HG02759 (cell line): Measurements from ENCODE around the gene SMIM38.
"Not testable (repeated sequence)": the region's sequence is repeated elsewhere in the genome, so short reads cannot be mapped to it uniquely, and the experiment has no call there.

Experiments used
- ATAC-seq: cut with Tn5 transposase; IDR thresholded peaks from one replicate; pipeline ENCODE4 v1.9.1; 2021; ENCODE audit warnings: mild to moderate bottlenecking, moderate library complexity; ENCODE audit not compliant: unreplicated experiment

SMIM38 gene

DNA sequence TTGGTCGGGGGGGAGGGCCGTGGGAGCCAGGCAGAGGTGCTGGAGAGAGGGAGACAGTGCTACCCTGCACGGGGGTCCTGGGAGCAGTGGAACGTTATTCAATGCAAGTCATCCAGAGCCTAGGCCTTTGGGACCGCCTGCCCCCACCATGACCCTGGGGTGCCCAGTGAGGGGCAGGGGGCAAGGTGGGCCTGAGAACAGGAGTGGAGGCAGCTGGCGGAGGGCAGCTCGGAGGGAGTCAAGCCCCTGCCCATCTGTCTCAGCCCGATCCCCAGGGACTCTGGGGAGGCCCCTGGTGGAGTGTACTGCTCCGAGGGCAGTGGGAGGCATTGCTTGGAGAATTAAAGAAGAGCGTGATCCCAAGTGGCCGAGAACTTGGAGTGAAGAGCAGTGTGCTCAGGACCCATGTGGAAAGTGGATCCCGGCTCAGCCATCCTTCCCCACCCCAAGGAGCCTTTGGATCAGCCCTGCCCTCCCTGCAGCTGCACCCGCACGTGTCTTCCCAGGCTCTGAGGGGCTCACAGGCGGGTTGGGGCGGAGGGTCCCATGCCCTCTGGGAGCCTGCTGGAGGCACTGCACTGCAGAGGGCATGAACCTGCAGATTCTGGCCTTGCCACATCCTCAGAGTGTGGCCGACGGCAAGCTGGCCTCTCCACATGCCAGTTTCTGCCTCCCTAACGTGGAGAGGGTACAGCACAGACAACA is 34.0 kb upstream of the SMIM38 start:
- ATAC-seq, result no peak

DNA sequence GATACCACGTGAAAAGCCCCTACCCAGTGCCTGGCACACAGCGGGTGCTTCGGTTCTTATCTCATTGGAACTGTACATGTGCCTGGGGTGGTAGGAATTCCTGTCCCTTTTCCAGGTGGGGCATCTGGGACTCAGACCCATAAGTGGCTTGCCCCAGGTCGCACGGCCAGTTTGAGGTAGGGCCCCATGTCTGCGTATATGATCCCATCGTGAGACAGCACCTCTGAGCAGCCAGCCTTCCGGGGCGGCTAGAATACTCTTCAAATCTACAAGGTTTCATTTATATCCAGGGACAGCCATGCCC is 33.5 kb upstream of the SMIM38 start:
- ATAC-seq, result no peak

DNA sequence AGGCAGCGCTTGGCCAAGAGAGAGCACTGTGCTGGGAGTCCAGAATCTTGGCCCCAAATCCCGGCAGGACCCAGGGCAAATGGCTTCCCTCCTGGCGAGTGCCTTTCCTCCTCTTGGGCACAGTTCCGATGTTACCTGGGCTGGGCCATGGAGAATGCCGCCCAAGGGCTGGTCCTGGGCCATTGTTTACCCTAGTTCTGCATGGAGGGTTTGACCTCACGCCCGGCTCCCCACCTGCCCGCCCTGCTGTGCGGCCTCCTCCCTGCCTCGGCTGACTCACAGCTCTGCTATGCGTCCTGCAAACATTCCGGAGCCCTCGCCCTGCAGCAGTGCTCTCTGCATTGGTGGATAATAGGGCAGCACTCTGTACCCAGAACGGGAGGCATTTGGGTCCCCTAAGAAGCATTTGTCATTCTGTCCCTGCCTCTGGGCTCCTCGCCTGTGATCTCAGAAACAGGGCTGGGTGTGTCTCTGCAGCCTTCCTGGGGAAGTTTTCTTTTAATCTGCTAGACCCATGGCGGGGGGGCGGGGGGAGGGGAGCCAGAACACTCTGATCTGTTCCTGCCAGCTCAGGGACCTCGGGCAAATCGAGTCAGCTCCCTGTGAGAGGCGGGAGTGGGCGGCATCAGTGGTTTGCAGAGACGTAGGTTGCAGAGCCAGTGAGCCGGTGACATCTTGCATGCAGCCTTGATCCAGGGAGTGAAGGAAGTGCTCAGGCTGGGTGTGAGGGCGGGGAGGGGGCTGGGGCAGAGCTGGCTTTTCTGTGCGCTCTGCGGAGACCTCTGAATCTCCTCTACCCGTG is 32.9 kb upstream of the SMIM38 start:
- no peak for ATAC-seq

DNA sequence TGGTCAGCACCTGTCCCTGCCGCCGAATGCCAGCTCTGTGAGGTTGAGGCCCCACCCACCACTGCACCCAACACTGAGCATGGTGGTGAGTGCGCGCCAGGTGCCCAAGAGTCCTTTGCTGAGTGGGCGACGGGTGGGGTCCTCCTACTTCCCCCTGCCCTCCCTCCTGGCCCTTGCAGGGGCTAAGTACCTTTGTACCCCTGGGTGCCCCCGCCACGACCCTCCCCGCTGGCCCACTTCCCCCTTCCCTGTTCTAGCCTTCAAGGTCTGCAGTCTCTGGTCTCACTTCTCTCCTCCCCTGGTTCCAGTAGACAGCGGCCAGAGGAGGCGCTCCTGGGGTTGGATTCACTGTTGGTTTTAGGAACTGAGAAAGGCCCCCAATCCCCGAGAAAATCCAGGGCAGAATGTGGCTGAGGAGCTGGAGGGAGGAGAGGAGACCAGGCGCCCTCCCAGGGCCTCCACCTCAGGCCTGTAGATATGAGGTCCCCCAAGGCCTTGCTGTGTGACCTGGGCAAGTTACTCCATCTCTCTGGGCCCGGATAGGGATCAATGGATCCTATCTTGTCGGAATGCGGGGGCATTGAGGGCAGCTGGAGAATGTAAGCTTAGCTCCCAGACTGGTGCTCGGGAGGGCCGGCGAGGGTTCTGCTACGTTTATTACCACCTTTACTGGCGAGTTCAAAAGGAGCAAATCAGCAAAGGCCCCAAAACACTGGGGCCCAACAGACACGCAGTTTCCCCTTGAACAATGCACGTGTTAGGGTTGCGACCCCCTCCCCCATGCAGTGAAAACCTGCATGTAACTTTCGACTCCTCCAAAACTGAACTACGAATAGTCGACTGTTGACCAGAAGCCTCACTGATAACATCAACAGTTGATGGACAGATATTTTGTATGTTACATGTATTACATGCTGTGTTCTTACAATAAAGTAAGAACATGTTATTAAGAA is 31.9 kb upstream of the SMIM38 start:
- no peak for ATAC-seq

DNA sequence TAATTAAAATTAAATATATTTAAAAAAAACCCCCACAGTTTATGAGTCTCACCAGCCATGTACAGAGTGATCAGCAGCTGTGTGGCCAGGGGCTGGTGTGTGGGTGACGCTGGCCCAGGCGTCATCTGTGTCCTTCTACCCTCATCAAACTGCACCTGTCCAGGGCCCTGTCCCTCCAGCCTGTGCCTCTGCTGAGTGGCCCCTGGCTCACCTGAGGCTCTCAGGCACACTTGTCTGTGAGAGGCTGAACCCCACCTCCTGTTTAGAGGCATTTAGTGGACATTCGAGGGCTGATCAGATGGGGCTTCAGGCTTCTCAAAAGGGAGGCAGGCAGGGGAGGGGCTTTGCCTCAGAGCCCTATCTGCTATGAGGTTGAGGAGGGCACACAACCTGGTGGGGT is 29.9 kb upstream of the SMIM38 start:
- no peak for ATAC-seq

DNA sequence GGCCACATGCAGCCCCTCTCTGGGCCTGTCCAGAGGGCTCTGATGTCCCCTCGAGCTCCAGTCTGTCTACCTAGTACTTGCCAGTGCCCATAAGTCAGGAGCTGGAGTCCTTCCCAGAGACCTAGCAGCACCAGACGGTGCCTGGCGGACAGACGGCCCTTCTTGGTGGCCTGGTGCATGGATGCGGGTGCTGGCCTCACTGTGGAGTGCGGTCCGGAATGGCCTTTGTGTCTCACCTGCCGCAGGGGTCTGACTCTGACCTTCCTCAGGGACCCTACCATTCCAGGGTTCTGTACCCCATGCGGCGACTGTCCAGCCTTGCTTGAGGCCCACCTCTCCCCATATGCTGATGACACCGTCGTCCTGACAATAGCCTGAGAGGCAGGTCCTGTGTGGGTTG is 29.4 kb upstream of the SMIM38 start:
- ATAC-seq, result no peak

DNA sequence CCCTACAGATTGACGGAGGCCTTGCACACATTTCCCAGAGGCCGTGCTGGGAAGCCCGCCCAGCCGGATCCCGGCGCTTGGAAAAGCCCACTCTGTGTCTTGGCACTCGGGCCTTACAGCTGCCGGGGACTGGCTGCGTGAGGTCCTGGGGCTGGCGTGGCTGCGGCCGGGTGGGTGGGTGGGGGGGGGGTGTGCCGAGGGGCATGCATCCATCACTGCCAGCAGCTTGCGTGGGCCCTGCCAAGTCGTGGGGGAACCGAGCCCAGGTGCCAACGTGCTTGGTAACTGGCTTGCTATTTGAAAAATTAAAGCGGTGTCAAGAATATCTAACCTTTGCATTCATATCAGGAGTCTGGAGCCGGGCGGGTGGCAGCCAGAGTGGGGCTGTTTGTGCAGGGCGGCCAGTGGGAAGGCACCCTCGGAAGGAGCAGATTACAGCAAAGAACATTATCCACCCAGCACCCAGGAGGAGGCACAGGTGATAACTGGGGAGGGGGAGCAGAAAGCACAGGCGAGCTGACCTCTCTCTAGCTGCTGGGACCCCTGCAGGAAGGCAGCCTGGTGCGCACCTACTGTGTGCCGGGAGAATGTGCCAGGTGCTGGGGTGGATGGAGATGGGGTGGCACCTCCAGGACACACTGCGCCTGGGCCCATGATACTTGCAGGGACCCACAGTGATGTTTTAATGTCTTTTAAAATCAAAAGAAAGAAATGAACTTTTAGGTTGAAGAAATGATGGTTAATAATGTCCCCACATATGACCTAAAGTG is 28.5 kb upstream of the SMIM38 start:
- no peak for ATAC-seq

DNA sequence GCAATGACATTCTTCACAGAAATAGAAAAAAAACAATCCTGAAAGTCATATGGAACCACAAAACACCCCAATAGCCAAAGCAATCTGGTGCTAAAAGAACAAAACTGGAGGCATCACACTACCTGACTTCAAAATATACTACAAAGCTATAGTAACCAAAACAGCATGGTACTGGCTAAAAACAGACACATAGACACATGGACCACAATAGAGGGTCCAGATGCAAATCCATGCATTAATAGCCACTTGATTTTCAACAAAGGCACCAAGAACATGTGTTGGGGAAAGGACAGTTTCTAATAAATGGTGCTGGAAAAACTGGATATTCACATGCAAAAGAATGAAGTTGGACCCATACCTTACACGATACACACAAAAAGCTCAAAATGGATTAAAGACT is 27.9 kb upstream of the SMIM38 start:
- ATAC-seq, result no peak

DNA sequence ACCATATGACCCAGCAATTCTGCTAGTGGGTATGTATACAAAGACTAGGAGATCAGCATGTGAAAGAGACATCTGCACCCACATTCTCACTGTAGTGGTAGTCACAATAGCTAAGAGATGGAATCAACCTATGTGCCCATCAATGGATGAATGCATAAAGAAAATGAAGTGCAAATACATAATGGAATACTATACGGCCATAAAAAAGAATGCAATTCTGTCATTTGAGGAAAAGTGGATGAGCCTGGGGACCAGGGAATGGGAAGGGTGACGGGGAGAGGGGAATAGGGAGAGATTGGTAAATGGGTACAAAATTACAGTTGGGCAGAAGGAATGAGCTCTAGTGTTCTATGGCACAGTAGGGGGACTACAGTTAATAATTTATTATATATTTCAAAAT is 26.7 kb upstream of the SMIM38 start:
- ATAC-seq, result no peak

DNA sequence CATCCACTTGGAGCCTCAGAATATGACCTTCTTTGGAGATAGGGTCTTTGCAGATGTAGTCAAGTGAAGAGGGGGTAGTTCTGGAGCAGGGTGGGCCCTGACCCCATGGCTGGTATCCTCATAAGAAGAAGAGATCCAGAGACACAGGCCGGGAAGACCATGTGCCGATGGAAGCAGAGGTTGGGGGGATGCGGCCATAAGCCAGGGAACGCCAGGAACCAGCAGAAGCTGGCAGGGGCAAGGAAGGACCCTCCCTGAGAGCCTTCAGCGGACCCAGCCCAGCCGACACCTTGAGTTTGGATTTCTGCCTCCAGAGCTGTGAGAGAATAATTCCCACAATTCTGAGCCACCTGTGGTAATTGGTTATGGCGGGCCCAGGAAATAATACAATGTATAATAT is 26.1 kb upstream of the SMIM38 start:
- no peak for ATAC-seq

DNA sequence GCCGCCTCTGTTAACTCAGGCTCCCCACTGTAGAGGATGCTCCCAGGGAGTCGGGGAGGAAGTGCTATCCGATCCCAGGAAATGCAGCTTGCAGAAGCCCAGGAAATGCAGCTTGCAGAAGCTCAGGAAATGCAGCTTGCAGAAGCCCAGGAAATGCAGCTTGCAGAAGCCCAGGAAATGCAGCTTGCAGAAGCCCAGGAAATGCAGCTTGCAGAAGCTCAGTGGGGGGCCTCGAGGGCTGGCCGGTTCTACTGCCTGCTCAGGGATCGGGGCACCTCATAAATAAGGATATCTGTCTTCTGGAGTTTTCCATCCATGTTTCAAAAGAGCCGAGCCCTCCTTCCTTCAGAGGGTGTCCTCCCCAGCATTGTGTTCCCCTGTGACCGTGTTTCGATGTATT is 25.1 kb upstream of the SMIM38 start:
- ATAC-seq, result no peak

DNA sequence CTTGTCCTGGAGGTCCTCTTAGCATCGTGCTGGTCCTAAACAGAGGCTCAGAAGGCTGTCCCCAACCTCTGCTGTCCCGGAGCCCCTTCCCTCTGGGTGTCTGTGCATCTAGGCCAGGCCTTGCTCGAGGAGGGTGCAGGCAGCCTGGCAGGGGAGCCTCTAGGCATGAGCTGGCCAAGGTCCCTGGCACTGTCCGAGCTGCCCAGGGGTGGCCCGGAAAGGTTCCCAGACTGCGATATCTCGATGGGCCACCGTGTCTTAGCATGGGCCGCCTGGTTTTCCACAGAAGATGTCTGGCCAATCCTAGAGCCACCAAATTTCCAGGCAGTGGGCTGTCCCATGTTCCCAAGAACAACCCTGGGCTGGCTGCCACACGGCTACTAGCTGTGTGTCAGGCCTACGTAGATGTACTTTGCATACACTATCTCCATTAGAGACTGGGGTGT is 24.6 kb upstream of the SMIM38 start:
- ATAC-seq, result no peak

DNA sequence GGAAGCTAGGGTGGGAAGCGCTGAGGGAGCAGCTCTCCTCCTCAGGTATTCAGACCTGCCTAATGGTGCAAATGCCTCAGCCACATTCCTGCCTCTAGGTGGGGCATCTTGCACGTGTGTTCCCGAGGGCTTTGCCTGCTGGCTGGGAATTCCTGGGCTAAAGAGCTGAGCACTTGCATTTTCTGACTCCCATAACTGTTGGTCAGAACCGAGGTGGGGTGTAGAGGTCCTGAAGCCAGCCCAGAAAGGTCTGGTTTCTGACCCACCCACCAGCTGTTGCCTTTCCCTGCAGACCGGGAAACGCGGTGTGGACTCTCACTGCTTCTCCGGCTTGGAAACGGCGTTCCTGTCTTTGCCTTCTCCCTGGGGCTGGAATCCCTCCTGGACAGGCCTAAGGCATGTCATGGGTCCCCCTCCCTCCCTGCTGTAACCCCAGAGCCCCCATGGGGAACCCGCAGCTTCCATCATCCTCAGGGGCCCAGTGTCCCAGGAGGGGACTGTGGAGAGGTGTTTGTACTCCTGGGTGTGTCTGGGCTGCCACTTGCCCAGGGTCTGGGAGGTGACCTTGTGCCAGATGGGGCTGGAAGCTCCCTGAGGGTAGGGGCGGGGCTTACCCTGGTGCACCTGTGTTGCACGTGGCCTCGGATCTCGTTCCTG is 24.0 kb upstream of the SMIM38 start:
- ATAC-seq, result no peak

DNA sequence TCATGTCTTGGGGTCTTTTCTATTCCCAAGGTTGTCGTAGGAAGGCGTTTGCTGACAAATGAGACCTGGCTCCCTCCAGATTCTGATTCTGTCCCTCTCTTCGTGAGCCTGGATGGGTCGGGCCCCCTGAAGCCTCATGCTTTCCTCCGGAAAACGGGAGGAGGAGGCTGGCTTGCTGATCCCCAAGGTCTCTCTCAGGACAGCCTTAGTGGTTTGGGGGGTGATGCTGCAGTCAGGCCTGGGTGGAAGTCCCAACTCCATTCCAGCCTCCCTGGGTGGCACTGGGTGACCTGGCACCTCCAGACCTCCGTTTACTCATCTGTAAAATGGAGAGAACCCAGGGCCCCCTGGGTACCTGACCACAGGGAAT is 23.4 kb upstream of the SMIM38 start:
- no peak for ATAC-seq

DNA sequence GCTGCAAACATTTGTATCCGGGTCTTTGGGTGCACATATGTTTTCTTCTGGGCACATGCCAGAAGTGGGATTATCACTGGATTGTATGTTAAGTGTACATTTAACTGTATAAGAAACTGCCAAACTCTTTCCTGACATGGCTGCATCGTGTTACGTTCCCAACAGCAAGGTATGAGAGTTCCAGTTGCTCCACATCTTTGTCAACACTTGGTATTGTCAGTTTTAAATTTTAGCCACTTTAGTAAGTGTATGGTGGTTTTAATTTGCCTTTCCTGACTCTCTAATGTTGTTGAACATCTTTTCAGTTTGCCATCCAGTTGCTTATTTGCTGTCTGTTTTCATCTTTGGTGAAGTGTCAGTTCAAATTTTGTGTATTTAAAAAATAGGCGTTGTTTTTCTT is 22.5 kb upstream of the SMIM38 start:
- ATAC-seq, result no peak

DNA sequence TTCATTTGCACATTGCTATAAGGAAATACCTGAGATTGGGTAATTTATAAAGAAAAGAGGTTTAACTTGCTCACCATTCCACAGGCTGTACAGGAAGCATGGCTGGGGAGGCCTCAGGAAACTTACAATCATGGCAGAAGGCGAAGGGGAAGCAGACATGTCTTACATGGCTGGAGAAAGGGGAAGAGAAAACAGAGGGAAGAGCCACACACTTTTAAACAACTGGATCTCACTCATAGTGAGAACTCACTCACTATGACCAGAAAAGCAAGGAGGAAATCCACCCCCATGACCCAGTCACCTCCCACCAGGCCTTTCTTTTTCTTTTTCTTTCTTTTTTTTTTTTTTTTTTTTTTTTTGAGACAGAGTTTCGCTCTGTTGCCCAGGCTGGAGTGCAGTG is 21.6 kb upstream of the SMIM38 start:
- ATAC-seq, result not testable (repeated sequence)

DNA sequence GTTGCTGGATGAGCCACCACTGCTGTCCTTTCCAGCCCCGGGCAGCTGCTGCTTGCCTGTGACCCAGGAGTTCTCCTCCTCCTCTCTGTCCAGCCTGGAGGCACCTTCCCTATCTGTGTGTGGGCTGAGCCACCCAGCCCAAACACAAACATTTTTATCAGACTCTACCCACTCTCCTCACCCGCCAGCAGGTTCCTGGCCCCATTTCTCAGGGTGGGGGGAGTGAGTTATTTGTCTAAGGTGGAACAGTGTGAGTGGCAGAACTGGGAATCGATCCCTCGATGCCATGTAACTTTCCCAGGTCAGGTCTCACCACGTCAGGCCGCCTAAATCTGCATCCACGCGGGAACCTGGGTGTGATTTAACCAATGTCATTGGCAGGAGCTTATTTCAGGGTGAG is 20.8 kb upstream of the SMIM38 start:
- ATAC-seq, result no peak

DNA sequence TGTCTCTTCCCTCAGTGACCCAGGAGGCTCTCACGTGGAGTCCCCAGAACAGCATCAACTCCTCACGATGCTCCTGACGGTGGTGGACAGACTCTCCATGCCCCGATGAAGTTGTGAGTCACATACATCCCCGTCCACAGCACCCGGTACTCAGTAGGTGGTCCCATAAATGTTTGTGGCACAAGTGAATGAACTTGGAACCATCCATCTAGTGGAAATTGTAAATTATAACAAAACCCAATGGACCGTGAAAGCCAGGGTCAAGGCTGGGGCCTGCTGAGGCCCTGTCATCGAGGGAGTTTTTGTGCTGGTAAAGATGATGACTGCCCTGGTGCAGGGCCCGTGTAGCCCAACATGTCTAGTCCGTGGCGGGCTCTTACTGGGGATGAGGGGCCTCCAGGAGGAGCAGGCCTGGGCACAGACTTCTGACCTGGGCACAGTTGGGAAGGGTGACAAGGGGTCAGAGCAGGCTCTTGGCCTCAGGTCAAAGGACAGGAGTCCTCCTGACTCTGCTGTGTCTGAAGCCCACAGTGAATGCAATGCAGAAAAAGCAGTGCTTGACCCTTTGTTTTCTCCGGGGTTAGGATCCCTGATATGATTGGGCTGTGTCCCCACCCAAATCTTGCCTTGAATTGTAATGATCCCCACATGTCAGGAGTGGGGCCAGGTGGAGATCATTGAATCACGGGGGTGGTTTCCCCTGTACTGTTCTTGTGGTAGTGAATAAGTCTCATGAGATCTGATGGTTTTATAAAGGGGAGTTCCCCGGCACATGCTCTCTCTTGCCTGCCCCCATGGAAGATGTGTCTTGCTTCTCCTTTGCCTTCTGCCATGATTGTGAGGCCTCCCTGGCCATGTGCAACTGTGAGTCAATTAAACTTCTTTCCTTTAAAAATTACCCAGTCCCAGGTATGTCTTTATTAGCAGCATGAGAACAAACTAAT is 20.0 kb upstream of the SMIM38 start:
- ATAC-seq, result no peak

DNA sequence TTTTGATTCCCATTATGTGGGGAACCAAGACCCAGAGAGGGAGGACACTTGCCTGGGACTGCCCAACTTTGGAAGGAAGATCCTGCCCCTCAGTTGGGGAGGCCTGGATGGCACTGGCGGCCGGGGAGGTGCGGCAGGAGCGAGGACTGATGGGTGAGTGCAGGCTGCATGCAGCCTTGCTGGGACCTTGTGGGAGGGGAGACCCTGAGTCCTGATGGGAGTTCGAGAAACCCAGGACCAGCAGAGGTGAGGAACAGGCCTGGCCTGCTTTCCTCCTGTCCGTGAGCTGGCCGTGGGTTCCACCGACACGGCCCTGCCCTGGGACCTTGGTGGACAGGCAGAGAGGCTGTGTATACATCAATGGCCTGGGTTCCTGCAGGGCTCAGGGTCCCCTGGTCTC is 19.3 kb upstream of the SMIM38 start:
- no peak for ATAC-seq
